ENCODE data around the gene C16orf78.
A peak's percentile ranks its signal among the peaks of the same experiment; 100 is the strongest.

GRCh38 chr16:49352892-49353291, 20.7 kb upstream of the C16orf78 start:
- TF ChIP-seq CTCF (IDR thresholded peaks at IDR 0.05; ENCODE audit: control extremely low read depth in 1 of 3, insufficient read depth in 1 of 3, low read depth in 1 of 3, low read length in 3 of 3), result peak; percentile 73 to 81 (median 79)
- no peak for TF ChIP-seq MAX (IDR thresholded peaks at IDR 0.05)
- TF ChIP-seq ZNF274 (IDR thresholded peaks at IDR 0.05; ENCODE audit: borderline replicate concordance, extremely low read depth, low read length), result no peak
- no peak for TF ChIP-seq ATF2 (IDR thresholded peaks at IDR 0.05; ENCODE audit: low read length)
- no peak for TF ChIP-seq POLR2AphosphoS5 (IDR thresholded peaks at IDR 0.05; ENCODE audit: low read depth, low read length)
- TF ChIP-seq SUZ12 (IDR thresholded peaks at IDR 0.05; ENCODE audit: low read length), result no peak
- no peak for TF ChIP-seq EZH2 (IDR thresholded peaks at IDR 0.05; ENCODE audit: low read depth, low read length, severe bottlenecking)
- TF ChIP-seq HDAC6 (IDR thresholded peaks at IDR 0.05; ENCODE audit: low read depth, low read length), result no peak
- no peak for TF ChIP-seq BRCA1 (IDR thresholded peaks at IDR 0.05; ENCODE audit: low read depth, low read length)
- TF ChIP-seq RNF2 (IDR thresholded peaks at IDR 0.05; ENCODE audit: borderline replicate concordance, low read depth, low read length, missing control alignments, poor library complexity, severe bottlenecking), result no peak
